Smooth muscle cell (in vitro differentiated cells): ENCODE data around the gene ATP8B4. TPM values are rescaled to one million over a fixed set of nuclear protein-coding genes. Genes with fewer than 3 reads are reported as not detected.

Experiments
- DNase-seq: peaks from one replicate; lab custom pipeline; 2025; ENCODE audit not compliant: unreplicated experiment; lab: John Stamatoyannopoulos, UW
- H2AFZ ChIP-seq: fragments of 200-600 bp; sonication (generic); 2 replicates; pipeline ENCODE4 v1.6.0; 2016; ENCODE audit warnings: antibody characterized with exemption, low read depth, mild to moderate bottlenecking
- H3F3A ChIP-seq: fragments of 200-600 bp; sonication (generic); 2 replicates; pipeline ENCODE4 v1.6.0; 2017; ENCODE audit warnings: antibody characterized with exemption, low read depth
- H3K27ac ChIP-seq: fragments of 200-600 bp; sonication (generic); 2 replicates; pipeline ENCODE4 v1.5.1; 2016; ENCODE audit warnings: low read depth, mild to moderate bottlenecking
- H3K27me3 ChIP-seq: fragments of 200-600 bp; sonication (generic); 2 replicates; pipeline ENCODE4 v1.6.1; 2016; ENCODE audit warnings: low read depth, mild to moderate bottlenecking
- H3K36me3 ChIP-seq: fragments of 200-600 bp; sonication (generic); 2 replicates; pipeline ENCODE4 v1.5.1; 2016; ENCODE audit warnings: low read depth
- H3K4me1 ChIP-seq: fragments of 200-600 bp; sonication (generic); 2 replicates; pipeline ENCODE4 v1.5.1; 2016; ENCODE audit warnings: low read depth
- H3K4me2 ChIP-seq: fragments of 200-600 bp; sonication (generic); 2 replicates; pipeline ENCODE4 v1.6.0; 2016; ENCODE audit warnings: mild to moderate bottlenecking
- H3K4me3 ChIP-seq: fragments of 200-600 bp; sonication (generic); 2 replicates; pipeline ENCODE4 v1.5.1; 2016; ENCODE audit warnings: mild to moderate bottlenecking
- H3K79me2 ChIP-seq: fragments of 200-600 bp; sonication (generic); 2 replicates; pipeline ENCODE4 v1.6.0; 2016; ENCODE audit warnings: low read depth, mild to moderate bottlenecking
- H3K9ac ChIP-seq: fragments of 200-600 bp; sonication (generic); 2 replicates; pipeline ENCODE4 v1.6.0; 2016; ENCODE audit warnings: low read depth
- H3K9me3 ChIP-seq: fragments of 200-600 bp; sonication (generic); replicated peaks from 2 replicates; pipeline ENCODE4 v1.5.1; 2016; ENCODE audit warnings: low read depth
- H4K20me1 ChIP-seq: fragments of 200-600 bp; sonication (generic); 2 replicates; pipeline ENCODE4 v1.6.0; 2016; ENCODE audit warnings: low read depth
- CTCF ChIP-seq: fragments of 200-600 bp; sonication (generic); IDR thresholded peaks from 2 replicates; pipeline ENCODE4 v1.5.1; 2017; ENCODE audit warnings: borderline replicate concordance, mild to moderate bottlenecking, antibody characterized with exemption; ENCODE audit not compliant: insufficient read depth, poor library complexity, severe bottlenecking
- WGBS: methylation state at CpG from one replicate; pipeline ENCODE4 v1.1.7; 2016; ENCODE audit warnings: low lambda C conversion rate; 5-methylcytosine and 5-hydroxymethylcytosine counted together
- polyA plus RNA-seq: library from polyadenylated mRNA; unstranded; fragments of >200 nt; fragmentation: Nextera tagmentation; extraction: Ambion mirVana; gene quantifications from 2 replicates; pipeline ENCODE4 v1.2.1, GENCODE V29; 2016
- total RNA-seq: library from RNA; depleted of rRNA; stranded (reverse); fragments of >200 nt; gene quantifications from 2 replicates; pipeline ENCODE4 v1.2.3, GENCODE V29; 2014

ATP8B4 gene
- total and polyA plus RNA-seq, 2 experiments from 2014 or later: 21.7 to 60.5 TPM

- DNase-seq: no peak
These were observed 288.6 kb downstream of the ATP8B4 start for GRCh38 chr15:49830391-49830790.

GRCh38 chr15:49827311-49827710 lies 291.7 kb downstream of the ATP8B4 start:
- Histone ChIP-seq H3K4me2 (no peak overlapping the region), H2AFZ (no peak overlapping the region), H3K4me3 (no peak overlapping the region), H3K9me3 (no peaks in the 10 kb centered on the region), H4K20me1 (no peaks in the 10 kb centered on the region), H3K36me3 (no peaks in the 10 kb centered on the region), H3K27ac (no peak overlapping the region), H3K9ac (no peak overlapping the region), H3F3A (peaks cover 8% of the 10 kb centered on the region), H3K4me1 (no peaks in the 10 kb centered on the region), H3K79me2 (no peaks in the 10 kb centered on the region), H3K27me3 (no peaks in the 10 kb centered on the region)
- 86% methylated on average over 1 of the region's 1 CpG for whole genome bisulfite sequencing
- DNase-seq: no peak
- TF ChIP-seq CTCF: no peak

More at GRCh38 chr15:49830391-49830790, 288.6 kb downstream of the ATP8B4 start:
- Histone ChIP-seq H3K79me2 (no peaks in the 10 kb centered on the region), H3K27me3 (no peaks in the 10 kb centered on the region), H2AFZ (no peak overlapping the region), H4K20me1 (no peaks in the 10 kb centered on the region), H3K36me3 (no peaks in the 10 kb centered on the region), H3K4me2 (peak overlapping the region; percentile 47), H3K4me3 (no peak overlapping the region), H3K9ac (no peak overlapping the region), H3K27ac (peak overlapping the region; percentile 55), H3K4me1 (no peaks in the 10 kb centered on the region), H3K9me3 (no peaks in the 10 kb centered on the region), H3F3A (peaks cover 8% of the 10 kb centered on the region)
- no peak for TF ChIP-seq CTCF
- 35% methylated on average over 3 of the region's 3 CpGs for WGBS

- H3K9me3 ChIP-seq: no peaks in the 10 kb centered on the region
- TF ChIP-seq CTCF: no peak
- DNase-seq: no peak
- no peaks in the 10 kb centered on the region for H3K4me1 ChIP-seq
- H3K4me3 ChIP-seq: no peak overlapping the region
- no peak overlapping the region for H3K4me2 ChIP-seq
- H3F3A ChIP-seq: peaks cover 8% of the 10 kb centered on the region
- no peak overlapping the region for H3K9ac ChIP-seq
- no peaks in the 10 kb centered on the region for H4K20me1 ChIP-seq
- H2AFZ ChIP-seq: no peak overlapping the region
- no peaks in the 10 kb centered on the region for H3K36me3 ChIP-seq
- no peaks in the 10 kb centered on the region for H3K27me3 ChIP-seq
- H3K79me2 ChIP-seq: no peaks in the 10 kb centered on the region
- no peak overlapping the region for H3K27ac ChIP-seq
These were observed 292.3 kb downstream of the ATP8B4 start for GRCh38 chr15:49826640-49827234.

- Histone ChIP-seq H3K4me3 (no peak overlapping the region), H3K9ac (no peak overlapping the region), H3K4me2 (no peak overlapping the region), H3F3A (no peaks in the 10 kb centered on the region), H4K20me1 (no peaks in the 10 kb centered on the region), H3K36me3 (no peaks in the 10 kb centered on the region), H3K27ac (no peak overlapping the region), H3K27me3 (no peaks in the 10 kb centered on the region), H2AFZ (no peak overlapping the region), H3K9me3 (no peaks in the 10 kb centered on the region), H3K79me2 (no peaks in the 10 kb centered on the region), H3K4me1 (no peaks in the 10 kb centered on the region)
- no peak for TF ChIP-seq CTCF
- DNase-seq: no peak
These were observed 294.3 kb downstream of the ATP8B4 start for GRCh38 chr15:49824775-49825099.
